ENCODE results near the gene MAN1B1.

Gene MAN1B1

DNA sequence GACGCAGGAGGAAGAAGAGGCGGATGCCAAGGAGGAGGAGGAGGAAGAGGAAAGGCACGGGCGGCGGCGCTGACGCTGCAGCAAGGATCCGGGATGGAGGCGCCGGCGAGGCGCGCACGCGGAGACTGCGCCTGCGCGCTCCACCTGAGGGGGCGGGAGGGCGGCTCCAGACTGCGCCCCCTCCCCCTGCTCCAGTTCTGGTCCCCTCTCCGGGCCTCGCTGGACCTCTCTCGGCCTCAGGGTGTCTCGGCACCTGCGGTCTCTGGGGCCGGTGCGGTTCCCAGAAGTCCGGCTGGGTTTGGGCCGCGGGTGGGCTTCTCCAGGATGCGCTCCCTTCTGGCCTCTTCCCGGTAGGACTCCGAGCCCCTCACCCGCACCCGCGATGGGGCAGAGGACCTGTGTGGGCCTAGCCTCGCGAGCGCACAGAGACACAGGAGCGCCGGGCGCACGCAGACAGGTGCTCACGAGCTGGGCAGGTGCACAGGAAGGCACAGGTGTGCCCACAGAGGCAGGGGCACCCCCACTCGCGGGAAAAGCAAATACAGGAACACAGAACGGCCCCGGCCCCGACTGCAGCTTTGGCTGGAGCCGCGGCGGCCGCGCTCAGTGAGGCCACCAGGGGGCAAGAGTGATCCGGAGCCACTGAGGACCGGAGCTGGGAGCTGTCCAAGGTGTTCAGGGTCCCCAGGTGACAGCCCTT, 40.5 kb upstream of the MAN1B1 start, which contains the start of gene NPDC1:
Gene NPDC1 (minus strand): TSS at position 90 of the 700 bp plus-strand sequence. CDS start 188 bp downstream, outside the sequence.
- DNase-seq (ENCODE audit: insufficient read length, low spot score) (peak; percentile 97), FAIRE-seq (no peak)
- TF ChIP-seq, protein P1, sequence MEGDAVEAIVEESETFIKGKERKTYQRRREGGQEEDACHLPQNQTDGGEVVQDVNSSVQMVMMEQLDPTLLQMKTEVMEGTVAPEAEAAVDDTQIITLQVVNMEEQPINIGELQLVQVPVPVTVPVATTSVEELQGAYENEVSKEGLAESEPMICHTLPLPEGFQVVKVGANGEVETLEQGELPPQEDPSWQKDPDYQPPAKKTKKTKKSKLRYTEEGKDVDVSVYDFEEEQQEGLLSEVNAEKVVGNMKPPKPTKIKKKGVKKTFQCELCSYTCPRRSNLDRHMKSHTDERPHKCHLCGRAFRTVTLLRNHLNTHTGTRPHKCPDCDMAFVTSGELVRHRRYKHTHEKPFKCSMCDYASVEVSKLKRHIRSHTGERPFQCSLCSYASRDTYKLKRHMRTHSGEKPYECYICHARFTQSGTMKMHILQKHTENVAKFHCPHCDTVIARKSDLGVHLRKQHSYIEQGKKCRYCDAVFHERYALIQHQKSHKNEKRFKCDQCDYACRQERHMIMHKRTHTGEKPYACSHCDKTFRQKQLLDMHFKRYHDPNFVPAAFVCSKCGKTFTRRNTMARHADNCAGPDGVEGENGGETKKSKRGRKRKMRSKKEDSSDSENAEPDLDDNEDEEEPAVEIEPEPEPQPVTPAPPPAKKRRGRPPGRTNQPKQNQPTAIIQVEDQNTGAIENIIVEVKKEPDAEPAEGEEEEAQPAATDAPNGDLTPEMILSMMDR (IDR thresholded peaks at IDR 0.05; ENCODE audit: insufficient read depth, missing control alignments), result peak; percentile 67

DNA sequence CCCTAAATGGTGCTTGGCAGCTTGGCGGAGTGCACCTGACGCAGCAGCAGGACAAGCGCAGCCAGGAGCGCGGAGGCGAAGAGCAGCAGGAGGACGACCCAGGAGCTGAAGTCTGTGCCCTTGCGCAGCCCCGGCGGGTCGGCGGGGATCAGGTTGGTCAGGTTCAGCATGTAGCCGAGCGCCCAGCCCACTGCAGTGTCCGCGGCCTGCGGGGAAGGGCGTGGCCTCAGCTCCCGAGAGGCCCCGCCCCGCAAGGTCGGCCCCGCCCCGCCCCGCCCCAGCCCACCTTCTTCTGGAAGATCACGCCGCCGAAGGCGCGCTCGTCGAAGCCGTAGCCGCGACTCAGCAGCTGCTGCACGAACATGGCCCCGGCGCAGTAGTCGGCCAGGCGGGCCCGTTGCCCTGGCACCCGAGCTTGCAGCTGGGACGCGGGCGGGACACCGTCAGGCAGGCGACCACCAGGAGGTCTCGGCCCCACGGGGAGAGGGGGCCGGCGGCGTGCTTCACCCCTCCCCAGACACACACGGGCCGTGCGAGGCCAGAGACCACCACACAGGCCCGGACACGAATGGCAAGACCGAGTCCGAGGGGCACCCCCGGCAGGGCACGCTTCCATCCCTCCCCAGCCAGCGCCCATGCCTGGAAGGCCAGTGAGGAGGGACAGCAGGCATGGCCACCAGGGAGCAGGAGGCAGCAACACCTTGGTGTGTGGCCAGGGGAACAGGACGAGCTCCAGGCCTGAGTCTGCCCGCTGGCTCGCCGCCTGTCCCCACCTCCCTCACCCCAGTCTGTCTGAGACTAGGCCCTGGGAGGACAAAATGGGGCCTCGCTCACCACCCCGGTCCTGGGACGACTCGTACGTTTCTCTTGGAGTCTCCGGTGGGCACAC, 37.9 kb upstream of the MAN1B1 start:
- no peak for FAIRE-seq
- DNase-seq (ENCODE audit: insufficient read length, low spot score), result no peak
- TF ChIP-seq, protein P1 (IDR thresholded peaks at IDR 0.05; ENCODE audit: insufficient read depth, missing control alignments), result no peak

DNA sequence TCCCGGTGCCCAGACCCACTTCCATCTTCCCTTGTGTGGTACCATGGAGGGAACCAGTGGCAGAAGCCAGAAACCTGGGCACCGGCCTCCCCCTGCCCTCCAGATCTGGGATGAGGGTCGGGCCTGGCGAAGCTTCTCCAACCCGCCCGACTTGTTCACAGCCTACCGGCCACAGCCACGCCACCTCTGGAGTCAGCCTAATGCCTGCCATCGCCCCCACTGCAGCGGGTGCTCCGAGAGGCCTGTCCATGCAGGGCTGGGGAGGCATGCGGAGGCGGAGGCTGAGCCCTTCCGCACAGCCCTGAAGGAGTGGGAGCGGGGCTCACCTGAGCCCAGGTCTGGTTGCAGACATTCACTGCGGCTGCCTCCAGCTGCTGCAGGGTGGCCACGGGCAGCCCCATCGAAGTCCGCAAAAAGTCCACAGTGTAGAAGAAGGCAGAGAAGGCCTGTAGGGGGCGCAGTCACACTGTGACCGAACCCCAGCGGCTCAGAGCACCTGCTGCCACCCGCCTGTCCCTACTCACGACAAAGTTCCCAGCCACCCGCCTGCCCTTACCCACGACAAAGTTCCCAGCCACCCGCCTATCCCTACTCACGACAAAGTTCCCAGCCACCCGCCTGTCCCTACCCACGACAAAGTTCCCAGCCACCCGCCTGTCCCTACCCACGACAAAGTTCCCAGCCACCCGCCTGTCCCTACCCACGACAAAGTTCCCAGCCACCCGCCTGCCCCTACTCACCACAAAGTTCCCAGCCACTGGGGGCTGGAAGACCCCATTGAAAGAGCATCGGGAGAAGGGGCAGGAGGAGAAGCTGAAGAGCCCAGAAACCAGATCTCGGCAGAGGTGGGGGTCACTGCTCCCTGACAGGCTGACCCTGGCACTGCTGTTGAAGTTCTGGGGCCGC, 37.0 kb upstream of the MAN1B1 start:
- peak; percentile 89 for DNase-seq (ENCODE audit: insufficient read length, low spot score)
- no peak for FAIRE-seq
- TF ChIP-seq, protein P1 (IDR thresholded peaks at IDR 0.05; ENCODE audit: insufficient read depth, missing control alignments), result peak; percentile 63

DNA sequence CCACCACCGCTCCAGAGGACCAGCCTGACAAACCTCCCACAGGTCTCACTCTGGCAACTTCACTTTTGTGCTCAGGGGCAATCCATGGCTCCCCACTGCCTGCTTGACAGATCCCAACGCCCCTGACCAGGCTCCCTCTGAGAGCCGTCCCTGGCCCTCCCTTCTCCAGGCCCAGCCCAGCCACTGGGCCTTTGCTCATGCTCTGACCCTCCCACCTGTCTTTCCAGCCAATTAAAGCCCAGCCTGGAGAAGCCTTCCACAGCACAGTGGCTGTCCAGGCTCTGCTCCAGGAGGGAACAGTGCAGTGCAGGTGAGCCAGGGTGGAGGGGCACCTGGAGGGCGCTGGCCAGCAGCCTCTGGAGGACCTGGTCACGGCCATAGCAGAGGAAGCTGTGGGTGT, 36.2 kb upstream of the MAN1B1 start:
- TF ChIP-seq, protein P1 (IDR thresholded peaks at IDR 0.05; ENCODE audit: insufficient read depth, missing control alignments), result no peak
- FAIRE-seq (no peak), DNase-seq (ENCODE audit: insufficient read length, low spot score) (no peak)

DNA sequence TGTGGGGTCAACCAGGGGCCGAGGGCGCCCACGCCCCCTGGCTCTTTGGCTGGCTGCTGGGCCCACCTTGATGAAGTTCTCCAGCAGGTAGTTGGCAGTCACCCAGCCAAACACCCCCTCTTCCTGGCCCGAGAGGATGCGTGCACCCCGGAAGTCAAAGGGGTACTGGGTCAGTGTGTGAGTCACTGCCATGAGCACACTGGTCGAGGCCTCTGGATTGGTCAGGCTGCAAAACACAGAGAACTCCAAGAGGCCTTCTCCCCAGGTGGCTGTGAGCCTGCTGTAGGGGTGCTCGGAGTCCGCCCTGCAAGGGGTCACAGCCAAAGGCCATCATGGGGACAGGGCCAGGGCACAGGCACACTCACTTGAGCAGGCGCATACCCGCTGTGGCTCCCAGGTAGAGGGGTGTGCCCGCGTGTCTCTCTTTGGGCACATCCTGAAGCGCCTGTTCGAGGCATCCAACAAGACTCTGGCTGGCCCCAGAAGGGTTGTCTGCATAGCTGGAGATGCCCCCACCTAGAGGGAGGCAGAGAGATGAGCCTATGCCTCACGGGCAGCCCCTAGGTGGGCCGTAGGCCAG, 35.5 kb upstream of the MAN1B1 start:
- TF ChIP-seq, protein P1 (IDR thresholded peaks at IDR 0.05; ENCODE audit: insufficient read depth, missing control alignments), result no peak
- FAIRE-seq (no peak), DNase-seq (ENCODE audit: insufficient read length, low spot score) (no peak)

DNA sequence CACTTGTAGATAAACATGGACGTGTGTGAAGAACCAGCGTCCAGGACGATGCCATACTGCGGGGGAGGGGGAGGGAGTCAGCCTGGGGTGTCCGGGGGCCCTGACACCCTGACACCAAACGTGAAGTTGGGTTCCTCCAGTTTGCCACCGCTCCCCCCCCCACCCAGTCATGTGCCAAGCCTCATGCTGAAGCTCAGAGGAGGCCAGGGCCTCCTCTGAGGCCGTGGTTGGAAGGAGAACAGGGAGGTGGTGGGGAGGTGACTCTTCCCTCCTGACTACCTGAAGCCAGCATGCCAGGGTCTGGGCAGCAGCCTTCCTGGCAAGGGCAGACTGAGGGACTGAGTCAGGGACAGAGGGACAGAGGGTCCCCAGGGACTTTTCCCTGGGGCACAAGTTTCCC, 34.5 kb upstream of the MAN1B1 start:
- TF ChIP-seq, protein P1 (IDR thresholded peaks at IDR 0.05; ENCODE audit: insufficient read depth, missing control alignments), result no peak
- no peak for DNase-seq (ENCODE audit: insufficient read length, low spot score)
- no peak for FAIRE-seq
